Left ventricle myocardium superior (tissue), 1 donor: ENCODE measurements around the gene UCKL1. TPM values are rescaled to one million over a fixed set of nuclear protein-coding genes. Genes with fewer than 3 reads are reported as not detected.
"Not testable (repeated sequence)": the region's sequence is repeated elsewhere in the genome, so short reads cannot be mapped to it uniquely, and the experiment has no call there.

Source experiments
- ATAC-seq: fragments of 200-7000 bp; cut with Tn5 transposase; one replicate; pipeline ENCODE4 v1.9.1; 2020; ENCODE audit warnings: mild to moderate bottlenecking, moderate library complexity
- DNase-seq: peaks from one replicate; pipeline ENCODE4 v3.0.0-alpha.2; 2020
- intact Hi-C: fragments of 100-400 bp; cut with micrococcal nuclease; formaldehyde crosslinking; loops from one replicate; pipeline ENCODE4 v1.11.0; 2022
- total RNA-seq: library from RNA; stranded (reverse); fragmentation: NEBNext Ultra II Directional; extraction: Animal tissue kit (Norgen Biotek cat#: 25700); gene quantifications from one replicate; pipeline ENCODE4 v1.2.1, GENCODE V29; 2021
- donor health status: DM: no; HTN: yes; CAD: no; lungs with severe emphysema.

UCKL1 gene
- total RNA-seq, 1 donor from 2014 or later: 59.9 TPM

DNA sequence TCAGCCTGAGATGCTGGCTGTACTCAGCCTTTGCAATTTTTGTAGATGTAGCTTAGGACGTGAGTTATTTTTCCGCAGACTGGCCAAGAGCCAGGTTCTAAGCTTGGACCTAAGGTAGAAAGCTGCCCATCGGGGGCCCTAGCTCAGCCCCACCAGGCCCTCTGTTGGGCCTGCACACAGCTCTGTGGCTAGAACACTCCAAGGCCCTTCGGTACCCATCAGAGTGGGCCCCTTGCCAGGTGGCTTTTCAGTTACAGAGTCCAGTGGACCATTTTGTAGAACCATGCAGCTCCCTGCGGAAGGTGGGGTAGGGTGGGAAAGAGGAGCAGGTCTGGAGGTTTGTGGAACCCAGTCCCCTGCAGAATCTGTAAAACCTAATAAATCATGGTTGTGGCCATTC is 22.6 kb downstream of the UCKL1 start:
- no peak for DNase-seq
- ATAC-seq: no peak
- intact Hi-C loops: no loop called here

DNA sequence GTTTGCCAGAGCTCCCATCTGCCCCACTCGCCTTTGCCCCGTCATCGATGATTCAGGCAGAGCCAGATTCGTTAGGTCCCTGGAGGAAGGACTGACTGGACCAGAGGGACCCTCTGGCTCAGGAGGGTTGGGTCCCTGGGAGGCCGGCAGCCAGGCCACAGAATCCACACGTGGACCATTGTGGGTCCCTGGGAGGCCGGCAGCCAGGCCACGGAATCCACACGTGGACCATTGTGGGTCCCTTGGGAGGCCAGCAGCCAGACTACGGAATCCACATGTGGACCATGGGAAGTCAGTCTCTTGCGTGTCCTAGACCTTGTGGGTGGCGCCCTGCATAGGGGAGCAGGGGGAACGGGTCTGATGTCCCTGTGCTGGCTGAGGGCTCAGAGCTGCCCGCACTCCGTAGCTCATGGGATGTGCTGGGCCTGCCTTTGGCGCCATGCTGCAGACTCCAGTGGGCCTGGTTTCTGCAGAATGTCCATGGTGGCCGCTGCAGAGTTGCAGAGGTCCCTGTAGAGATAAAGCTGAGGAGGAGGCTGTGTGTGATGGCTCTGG is 23.5 kb downstream of the UCKL1 start:
- DNase-seq (no peak), ATAC-seq (no peak)
- intact Hi-C loops: no loop called here

DNA sequence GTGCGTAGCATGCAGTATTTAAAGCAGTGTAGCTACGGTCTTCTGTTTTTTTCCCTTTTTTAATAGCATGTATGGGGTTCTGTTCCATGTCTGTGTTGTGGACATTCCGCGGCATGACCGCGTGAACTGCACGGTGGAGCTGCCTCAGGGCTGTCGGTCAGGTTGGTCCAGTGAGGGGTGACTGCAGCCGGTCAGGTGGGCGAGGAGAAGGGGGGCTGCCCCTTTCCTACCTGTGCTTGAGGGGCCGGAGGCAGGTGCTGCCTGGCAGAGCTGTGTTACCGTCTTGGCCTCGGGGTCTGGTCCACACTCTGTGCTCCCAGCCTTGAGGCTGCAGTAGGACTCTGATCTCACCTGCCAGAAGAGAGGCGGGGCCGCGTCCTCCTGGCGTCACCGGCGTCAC is 24.5 kb downstream of the UCKL1 start:
- no peak for ATAC-seq
- intact Hi-C loops: no loop called here
- DNase-seq: no peak

DNA sequence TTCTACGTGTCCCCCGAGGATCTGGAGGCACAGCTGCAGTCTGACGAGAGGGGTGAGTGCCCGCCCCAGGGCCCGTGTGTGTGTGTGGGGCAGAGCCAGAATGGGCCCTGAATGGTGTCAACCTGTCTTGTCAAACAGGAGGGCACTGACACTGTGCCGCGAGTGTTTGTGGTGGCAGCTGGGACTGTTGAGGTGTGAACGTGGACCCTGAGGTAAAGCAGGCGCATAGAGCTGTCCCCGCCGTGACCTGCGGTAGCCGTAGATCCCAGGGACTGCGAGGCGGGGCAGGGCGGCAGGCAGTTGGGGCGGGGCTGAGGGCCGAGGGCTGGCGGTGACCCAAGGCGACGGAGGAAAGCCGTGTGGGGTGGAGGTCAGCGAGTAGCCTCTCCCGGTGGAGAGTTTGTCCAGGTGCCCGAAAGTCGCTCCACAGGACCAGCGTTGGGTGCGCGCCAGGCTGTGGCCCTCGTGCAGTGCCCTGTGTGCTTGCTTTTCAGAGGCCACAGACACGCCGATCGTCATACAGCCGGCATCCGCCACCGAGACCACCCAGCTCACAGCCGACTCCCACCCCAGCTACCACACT is 25.2 kb downstream of the UCKL1 start:
- DNase-seq (peak; percentile 91), ATAC-seq (peak; percentile 95)
- intact Hi-C loops: no loop called here

GRCh38 chr20:63929473-63929883 is 26.7 kb downstream of the UCKL1 start:
- ATAC-seq, intact Hi-C loops, DNase-seq: not testable (repeated sequence)

GRCh38 chr20:63929071-63929470 is 27.1 kb downstream of the UCKL1 start:
- no peak for ATAC-seq
- intact Hi-C loops: no loop called here
- DNase-seq: no peak

DNA sequence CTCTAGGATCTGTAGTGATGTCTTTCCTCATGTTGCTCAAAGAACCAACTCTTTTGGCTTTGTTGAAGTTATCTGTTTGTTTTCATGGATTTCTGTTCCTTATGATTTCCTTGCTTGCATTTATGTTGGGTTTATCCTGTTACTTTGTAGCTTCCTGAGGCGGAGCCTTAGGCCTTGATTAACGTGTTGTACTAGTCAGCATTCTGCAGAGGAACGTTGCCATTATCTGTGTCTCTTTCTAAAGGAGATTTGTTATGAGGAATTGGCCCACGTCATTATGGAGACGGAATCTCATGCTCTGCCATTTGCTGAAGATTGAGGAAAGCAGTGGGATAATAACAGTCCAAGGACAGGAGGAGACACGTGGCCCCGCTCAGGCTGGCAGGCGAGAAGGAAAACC is 29.9 kb downstream of the UCKL1 start:
- DNase-seq (no peak), ATAC-seq (no peak)
- intact Hi-C loops: no loop called here

- ATAC-seq (no peak), DNase-seq (no peak)
- intact Hi-C loops: no loop called here
These were observed 32.0 kb downstream of the UCKL1 start for GRCh38 chr20:63924241-63924640.

- DNase-seq (no peak), ATAC-seq (no peak)
- intact Hi-C loops: no loop called here
These were observed 32.6 kb downstream of the UCKL1 start for GRCh38 chr20:63923651-63924050.

GRCh38 chr20:63920226-63920625 is 36.0 kb downstream of the UCKL1 start:
- ATAC-seq (no peak), DNase-seq (no peak)
- intact Hi-C loops: no loop called here

- DNase-seq: no peak
- intact Hi-C loops: no loop called here
- ATAC-seq: no peak
These were observed 37.1 kb downstream of the UCKL1 start for GRCh38 chr20:63919130-63919529.

GRCh38 chr20:63917811-63918210 is 38.4 kb downstream of the UCKL1 start:
- DNase-seq (no peak), ATAC-seq (no peak)
- intact Hi-C loops: no loop called here

- ATAC-seq, DNase-seq, intact Hi-C loops: not testable (repeated sequence)
These were observed 39.8 kb downstream of the UCKL1 start for GRCh38 chr20:63916371-63916939.

DNA sequence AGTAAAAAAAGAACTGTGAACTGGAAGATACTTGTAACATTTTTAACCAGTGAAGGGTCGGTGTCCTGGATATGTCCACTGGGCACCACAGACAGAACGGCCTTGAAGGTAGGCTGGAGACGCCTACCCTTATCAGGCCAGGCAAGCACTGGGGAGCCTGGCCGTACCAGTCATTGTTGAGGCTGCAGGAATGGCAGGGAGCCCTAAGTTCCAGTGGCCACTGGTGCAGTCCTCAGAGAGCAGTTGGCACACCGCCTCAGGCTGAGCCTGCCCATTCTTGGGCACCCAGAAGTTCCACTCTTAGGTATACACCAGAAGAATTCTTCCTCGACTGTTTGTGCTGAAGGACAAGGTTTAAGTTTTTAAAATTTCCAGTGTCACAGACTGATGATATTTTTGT is 40.7 kb downstream of the UCKL1 start:
- DNase-seq (peak; percentile 83), ATAC-seq (peak; percentile 93)
- intact Hi-C loops: no loop called here

- intact Hi-C loops: no loop called here
These were observed 42.4 kb downstream of the UCKL1 start for GRCh38 chr20:63913768-63914167.

DNA sequence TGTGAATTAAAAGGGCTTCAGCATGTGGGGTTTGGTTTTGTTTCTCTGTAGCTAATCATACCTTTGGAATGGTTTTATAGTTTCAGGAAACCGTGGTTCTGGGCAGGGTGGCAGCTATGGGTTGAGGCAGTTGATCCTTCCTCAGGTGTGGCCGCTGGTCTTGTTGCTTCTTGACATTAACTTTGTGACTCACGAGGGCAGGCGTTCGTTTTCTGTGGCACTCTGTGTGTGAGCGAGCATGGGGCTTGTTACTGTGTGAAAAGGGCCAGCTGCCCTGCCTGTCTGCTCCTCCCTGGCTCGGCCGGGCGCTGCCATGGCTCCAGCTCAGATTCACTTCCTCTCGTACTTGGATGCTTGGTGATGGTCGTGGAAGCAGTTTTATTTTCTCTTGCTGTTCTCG is 45.0 kb downstream of the UCKL1 start:
- DNase-seq (no peak), ATAC-seq (no peak)
- intact Hi-C loops: no loop called here

More at GRCh38 chr20:63913768-63914167, 42.4 kb downstream of the UCKL1 start:
- DNase-seq (no peak), ATAC-seq (no peak)

- intact Hi-C loops: no loop called here
- ATAC-seq (no peak), DNase-seq (no peak)
These were observed 48.1 kb downstream of the UCKL1 start for GRCh38 chr20:63908008-63908682.

- intact Hi-C loops: no loop called here
- DNase-seq (no peak), ATAC-seq (no peak)
These were observed 52.2 kb downstream of the UCKL1 start for GRCh38 chr20:63903796-63904561.

GRCh38 chr20:63900413-63900812 is 55.8 kb downstream of the UCKL1 start:
- intact Hi-C loops: no loop called here
- DNase-seq (no peak), ATAC-seq (no peak)
